Gastroesophageal sphincter (tissue), 3 donors: Measurements from ENCODE around the gene DNASE2B.

ENCODE experiments used
- CTCF ChIP-seq, 4 experiments: fragments of 200-600 bp in 2 of 4; fragments of 450-650 bp in 2 of 4; sonication (generic) in 1 of 4; IDR thresholded peaks; one replicate each; pipeline ENCODE4 v1.5.1; 2017 to 2019; ENCODE audit warnings: antibody characterized with exemption in 4 of 4, mild to moderate bottlenecking in 2 of 4, moderate library complexity in 2 of 4
- EP300 ChIP-seq: sonication (generic); formaldehyde crosslinking; IDR thresholded peaks from one replicate; pipeline ENCODE4 v1.6.1; 2017; ENCODE audit warnings: antibody characterized with exemption, mild to moderate bottlenecking
- POLR2A ChIP-seq, 2 donors: fragments of 450-650 bp; IDR thresholded peaks; one replicate each; pipeline ENCODE4 v1.6.1; 2017; ENCODE audit warnings: antibody characterized with exemption in 2 of 2, mild to moderate bottlenecking in 2 of 2, moderate library complexity in 1 of 2
- POLR2AphosphoS5 ChIP-seq: sonication (generic); formaldehyde crosslinking; IDR thresholded peaks from one replicate; pipeline ENCODE4 v1.6.1; 2017; ENCODE audit warnings: antibody characterized with exemption

- TF ChIP-seq POLR2A (IDR thresholded peaks at IDR 0.05), result no peak
- TF ChIP-seq CTCF (IDR thresholded peaks at IDR 0.05), result no peak
- TF ChIP-seq EP300, result no peak
- no peak for TF ChIP-seq POLR2AphosphoS5
These were observed 29.8 kb upstream of the DNASE2B start for GRCh38 chr1:84368441-84368840.
